Right kidney (tissue), 1 donor: Measurements from ENCODE around the gene POU3F2.

ENCODE experiments used
- DNase-seq: peaks from one replicate; pipeline ENCODE4 v3.0.0-alpha.2; 2016

The POU3F2 gene

DNA sequence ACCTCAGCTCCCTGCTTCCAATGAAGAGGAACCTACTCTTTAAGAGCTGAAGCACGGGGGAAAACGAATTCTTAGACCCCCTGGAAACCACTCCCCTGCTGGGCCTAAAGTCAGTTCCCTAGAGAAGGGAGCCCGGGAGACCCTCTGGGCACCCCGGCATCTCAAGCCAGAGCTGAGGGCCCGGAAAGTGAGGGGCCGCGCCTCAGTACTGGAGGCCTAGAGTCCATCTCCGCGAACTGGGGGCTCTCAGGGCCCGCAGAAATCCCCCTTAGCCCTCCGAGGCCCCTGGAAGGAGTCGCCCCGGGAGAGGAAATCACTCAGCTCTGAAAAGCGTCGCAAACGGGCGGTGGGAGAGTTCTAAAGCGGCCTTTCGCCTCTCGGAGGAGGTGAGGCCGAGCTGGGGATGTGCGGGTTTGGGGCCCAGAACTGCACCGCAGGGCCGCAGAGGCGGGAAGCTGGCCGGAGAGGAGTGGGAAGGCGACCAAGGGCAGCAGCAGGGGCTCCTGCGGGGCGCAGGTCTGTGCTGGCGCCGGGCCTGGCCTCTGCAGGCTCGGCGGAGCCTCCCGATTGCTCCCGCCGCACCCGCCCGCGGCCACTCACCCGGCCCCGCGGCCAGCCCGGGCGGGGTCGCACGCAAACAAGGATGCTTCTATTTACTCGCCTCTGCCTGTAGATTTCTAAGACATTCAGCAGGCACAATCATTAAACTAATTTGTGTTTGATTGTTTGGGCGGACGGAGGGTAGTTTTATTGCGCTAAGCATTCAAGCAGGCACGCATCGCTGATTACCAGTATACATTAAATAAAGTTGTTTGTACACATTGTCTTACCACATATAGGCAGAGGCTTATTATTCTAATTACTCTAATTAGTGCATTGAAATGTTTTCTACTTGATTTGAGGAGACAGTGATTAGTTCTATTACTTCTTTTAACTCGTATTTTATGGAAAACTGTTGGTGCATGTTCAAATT lies 9.2 kb downstream of the POU3F2 start:
- DNase-seq = peak; percentile 71

DNA sequence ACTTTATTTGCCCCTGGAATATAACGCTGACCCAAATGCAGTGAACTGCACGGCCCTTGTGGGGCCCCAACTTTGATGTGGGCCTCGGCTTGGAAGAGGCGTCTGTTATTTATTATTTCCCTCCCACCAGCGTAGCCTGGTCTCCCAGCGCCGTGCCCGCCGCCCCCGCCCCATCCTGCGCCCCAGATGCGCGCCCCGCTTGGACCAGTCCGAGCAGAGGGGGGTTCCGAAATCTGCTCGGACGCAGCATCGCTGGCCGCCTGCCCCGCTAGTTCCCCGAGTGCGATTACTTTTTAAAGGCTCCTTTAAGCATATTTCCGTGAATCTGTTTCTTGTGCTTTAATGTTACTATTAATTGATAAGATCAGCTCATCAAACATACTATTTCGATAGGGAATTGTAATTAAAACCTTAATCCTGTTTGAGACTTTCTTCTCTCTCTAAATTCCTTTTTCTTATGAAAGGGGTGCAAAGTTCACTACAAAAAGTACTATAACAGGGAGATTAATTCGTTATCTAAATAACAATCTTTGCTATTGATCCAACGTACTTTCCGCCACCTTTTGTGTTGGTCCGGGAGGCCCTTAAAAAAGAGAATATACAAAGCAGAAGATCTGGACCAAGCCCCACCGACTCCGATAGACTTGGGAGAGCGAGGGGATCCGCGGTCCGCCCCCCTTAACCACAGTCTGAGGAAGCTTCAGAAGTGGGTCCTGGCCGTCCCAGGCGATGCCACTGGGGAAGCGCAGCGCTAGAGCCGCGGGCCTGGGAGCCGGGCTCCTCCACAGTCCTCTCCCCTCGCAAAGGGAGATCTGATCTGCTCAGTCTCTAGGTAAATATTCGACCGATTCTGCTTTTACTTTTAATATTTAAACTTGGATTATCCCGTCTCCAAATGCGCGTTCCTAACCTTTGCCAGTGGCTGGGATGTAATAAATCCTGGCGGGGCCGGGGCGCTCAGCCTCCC lies 10.2 kb downstream of the POU3F2 start:
- peak; percentile 57 for DNase-seq

DNA sequence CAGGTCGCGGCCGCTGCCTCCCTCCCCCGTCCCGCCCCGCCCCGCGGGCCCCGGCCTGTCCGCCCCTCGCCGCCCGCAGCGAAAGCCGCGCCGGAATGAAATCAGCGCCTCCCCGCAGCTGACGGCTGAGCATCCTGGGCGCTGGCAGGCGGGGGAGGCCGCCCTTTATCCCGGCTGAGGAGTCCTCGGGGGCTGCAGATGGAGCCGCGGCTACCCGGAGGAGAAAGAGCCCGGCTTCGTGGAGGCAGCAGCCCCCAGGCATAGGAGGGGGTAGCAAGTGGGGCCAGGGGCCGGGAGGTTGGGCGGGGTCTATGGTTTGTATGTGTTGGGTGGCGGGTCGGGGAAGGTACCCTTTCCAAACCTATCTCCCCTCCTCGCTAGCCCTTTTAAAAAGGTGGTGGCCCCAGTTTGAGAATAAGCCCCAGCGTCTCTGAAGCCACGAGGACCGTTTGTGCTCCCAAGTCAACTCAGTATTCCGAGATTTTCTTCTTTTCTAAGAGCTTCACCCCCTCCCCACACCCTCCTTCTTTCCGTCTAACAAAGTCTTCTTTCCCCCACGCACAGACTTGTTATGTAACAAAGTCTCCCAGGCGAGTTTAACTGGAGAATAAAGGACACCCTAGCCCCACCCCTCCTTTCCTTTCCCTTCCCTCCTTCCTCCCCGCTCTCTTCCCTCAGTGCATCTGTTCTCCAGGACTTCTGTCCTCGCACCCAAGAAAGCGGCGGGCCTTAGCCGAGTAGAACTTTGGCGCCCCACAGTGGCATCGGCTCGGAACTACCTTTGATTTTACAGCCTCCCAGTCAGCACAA lies 11.0 kb downstream of the POU3F2 start:
- DNase-seq = peak; percentile 66

DNA sequence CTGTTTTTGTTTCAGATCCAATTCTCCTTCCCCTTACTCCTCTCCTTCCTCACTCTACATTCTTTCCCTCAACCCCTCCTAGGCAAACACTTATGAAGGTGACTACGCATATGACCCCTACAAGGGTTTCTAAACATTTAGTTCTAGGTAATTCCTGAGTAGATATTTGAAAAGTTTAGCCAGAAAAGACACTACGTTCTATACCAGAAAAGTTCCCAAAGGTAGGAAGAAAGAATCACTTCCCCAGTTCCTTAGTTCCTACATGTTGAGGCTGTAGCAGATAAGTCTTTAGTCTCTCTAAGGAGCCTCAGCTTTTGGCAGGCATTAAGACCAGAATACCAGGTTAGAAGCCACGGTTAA lies 11.6 kb downstream of the POU3F2 start:
- DNase-seq = no peak

DNA sequence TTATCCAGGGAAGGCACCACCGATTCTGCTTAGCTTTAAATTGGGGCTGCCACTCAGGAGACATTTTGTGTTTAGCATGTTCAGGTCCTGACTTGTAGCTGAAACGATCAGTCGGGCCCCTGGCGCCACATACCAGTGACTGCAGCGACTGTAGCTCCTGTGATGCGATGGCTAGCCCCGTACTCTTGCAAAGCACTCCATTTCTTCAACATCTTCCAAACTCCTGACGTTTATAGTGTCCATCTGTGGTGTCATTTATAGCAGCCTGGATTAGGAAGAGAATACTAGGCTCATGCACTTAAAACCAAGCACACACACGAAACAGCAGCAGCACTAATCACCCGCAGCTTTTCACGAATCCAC lies 13.0 kb downstream of the POU3F2 start:
- DNase-seq = no peak

DNA sequence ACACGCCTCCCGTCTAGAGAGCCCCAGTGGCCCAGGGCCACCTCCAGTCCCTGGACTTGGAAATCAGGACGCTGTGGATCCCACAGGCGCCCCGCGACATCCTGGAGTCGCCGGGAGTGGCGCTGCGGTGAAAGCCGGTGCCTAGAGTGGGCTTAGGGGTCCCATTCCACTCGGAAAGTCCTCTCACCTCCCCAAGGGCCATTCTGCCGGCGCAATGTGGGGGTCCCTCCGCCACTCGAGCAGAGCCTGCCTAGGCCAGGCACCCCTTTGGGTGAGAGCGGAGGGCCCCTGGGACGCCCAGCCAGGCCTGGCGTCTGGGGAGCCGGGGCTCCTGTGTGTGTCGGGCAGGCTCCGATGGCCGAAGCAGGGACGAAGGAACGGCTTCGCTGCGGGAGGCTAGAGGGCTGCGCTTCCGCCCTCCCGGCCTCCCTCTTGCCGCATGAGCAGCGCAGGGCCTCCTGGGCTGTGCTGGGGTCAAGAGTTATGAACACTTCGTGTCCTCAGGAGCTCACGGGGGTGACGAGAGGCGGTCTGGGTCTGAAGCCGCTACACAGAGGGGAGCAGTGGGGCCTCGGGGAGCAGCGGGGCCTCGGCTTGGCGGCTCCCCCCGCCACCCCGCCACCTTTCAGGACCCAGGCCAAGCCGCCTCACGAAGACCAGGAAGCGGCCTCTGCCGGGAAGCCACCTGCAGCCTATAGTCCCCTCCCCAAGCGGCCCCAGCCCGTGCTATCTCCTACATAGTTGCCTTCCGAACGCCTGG lies 13.6 kb downstream of the POU3F2 start:
- DNase-seq = peak; percentile 72

DNA sequence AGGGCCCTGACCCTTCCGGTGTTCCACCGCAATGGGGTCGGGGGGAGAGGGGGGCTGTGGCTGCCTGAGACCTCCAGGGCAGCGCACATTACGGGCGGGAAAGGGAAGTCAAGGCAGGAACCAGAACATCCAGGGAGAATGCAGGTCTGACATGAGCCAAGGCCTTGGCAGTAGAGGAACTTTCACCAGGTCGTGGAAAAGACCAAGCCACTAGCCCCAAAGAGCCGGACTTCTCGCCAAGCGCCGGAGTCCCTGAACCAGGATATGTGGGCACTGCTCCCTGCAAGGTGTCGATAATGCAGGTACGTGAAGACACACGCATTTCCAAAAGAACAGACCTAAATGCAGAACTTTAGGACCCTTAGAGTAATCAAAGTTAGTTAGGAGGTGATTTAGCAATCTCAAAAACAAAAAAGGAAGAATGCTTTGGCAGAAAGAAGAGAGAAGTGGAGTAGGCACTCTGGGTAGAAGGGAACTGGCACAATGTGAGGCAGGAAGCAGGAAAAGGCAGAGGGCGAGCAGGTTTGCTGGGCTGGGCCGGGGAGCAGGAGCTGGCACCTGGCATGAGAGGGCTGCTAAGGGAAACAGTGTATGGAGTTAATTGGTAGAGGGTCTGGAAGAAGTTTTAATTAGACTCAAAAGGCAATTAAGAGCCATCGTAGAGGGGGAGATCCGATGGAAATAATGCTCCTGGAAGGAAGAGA lies 14.3 kb downstream of the POU3F2 start:
- DNase-seq = peak; percentile 9

DNA sequence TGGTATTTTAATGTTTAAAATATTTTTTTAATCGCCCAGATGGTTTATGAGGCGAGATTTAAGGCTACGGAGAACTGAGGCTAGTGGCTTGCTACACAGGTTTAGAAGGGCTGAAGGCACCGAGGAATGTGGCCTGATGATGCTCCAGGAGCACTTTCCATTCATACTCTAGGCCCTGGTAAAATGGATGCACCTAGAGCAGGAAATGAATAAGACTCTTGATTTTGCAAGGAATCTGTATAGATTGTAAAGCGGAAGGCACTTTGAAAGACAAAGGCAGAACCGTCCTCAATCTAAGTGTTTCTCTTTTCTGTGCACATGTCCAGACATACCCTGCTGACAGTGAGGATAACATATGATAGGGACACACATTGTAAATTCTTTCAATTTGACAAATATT lies 30.1 kb downstream of the POU3F2 start:
- DNase-seq = no peak

DNA sequence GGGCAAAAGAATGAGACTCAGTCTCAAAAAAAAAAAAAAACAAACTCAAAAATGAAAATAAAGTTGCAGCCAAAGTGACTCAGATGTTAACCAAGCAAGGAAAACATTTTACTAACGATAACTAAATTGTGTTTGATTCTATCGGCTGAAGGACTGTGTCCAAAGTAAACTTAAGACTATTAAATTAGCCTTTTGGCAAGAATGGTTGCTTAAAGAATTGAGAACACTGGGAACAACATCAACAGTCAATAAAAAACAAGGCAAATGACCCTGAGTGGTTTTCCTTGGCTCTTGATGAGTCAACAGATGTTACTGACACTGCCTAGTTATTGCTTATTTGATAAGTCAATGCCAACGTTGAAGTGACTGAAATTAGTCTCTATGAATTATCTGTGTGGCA lies 36.7 kb downstream of the POU3F2 start:
- DNase-seq = no peak

DNA sequence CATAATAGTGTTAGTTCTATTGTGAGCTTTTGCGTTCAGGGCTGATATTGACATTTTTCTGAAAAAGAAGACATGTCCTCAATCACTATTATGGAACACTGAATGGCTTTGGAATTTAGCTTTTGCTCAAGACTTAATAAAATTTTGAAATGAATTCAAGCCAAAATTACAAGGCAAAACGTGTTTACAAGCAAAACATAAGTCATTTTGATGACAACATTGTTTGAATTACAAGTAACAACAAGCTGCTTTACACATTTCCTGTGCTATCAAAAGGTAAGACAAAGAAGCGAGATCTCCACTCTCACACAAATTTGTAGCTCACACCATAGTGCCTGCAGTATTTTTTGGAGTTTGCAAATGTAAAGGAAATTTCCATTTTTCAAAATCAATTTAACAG lies 37.4 kb downstream of the POU3F2 start:
- DNase-seq = no peak

DNA sequence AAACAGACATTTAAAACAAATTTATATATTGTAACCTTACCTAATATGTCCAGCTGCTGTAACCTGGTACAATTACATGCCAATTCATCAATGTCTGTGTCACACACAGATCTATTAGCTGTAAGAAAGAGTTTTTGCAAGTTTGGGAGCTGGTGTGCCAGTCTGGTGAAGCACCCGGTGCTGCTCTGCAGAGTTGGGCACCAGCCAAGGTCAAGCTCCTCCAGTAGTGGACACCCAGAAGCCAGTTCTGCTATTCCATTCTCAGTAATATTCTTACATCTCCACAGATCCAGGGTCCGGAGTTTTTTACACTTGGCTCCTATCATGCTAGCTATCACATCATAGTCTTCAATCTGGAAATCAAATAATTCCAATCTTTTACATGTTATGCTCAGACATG lies 41.0 kb downstream of the POU3F2 start:
- no peak for DNase-seq

DNA sequence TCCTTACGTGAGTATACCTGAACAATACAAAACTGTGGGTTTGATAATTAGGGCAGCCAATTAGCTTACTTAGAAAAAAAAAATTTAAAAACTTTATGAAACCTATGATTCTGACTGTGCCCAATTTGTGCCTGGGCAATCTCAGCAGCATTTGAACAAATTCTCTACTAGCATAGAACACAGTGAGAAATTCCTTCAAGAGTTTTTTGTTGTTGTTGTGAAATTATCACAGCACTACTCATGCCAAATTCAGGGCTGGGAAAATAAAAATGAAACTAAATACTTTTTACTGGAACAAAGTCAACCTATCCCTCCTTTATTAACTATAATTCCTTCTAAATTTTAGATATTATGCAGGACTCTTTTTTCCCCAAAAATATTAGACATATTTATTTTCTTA lies 42.9 kb downstream of the POU3F2 start:
- no peak for DNase-seq

DNA sequence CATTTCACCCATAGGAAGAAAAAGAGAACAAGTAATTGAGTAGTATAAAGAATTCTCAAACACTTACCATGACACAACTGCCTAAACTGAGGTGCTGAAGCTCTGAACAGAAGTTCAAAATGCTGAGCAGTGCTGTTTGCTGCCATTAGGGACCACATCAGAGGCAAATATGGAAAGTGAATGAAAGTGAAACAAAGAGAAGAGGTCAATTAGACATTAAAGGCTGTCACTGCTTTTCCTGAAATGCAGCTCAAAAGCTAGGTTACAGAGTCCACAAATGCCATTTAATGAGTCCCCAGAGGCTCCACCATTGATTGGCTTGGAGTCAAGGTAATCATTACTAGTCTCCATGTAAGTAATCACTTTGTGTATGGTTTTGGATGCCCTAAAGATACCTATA lies 46.1 kb downstream of the POU3F2 start:
- DNase-seq = no peak

DNA sequence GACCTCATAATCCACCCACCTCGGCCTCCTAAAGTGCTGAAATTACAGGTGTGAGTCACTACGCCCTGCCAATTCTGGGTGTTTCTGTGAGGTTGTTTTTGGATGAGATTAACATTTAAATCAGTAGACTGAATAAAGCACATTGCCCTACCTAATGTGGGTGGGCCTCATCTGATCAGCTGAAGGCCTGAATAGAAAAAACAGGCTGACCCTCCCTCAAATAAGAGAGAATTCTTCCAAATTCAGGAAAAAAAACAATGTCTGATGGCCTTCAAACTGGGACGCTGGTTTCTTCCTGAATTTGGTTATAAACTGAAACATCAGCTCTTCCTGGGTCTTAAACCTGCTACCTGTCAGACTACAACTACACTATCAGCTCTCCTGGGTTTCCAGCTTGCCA lies 51.0 kb downstream of the POU3F2 start:
- no peak for DNase-seq

DNA sequence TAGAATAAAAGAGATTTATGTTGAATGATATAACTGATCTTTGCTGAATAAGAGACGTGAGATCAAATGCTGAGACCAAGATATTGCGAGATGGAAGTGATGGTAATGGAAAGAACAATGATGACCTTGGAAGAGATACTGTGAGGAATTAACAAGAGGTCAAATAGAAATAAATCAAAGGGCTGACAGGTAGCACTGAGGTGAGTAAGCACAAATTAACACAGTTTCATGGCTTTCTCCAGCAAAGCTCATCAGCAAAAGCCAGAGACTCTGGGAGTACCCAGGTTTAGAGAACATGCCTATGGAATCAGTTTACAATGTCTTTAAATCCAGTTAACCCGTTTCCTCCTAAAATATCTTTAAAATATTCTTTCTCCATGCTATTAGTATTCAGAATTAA lies 53.3 kb downstream of the POU3F2 start:
- no peak for DNase-seq
